Measurements from ENCODE around the gene MKRN2. TPM values are rescaled to one million over a fixed set of nuclear protein-coding genes. Genes with fewer than 3 reads are reported as not detected.

MKRN2 gene, protein sequence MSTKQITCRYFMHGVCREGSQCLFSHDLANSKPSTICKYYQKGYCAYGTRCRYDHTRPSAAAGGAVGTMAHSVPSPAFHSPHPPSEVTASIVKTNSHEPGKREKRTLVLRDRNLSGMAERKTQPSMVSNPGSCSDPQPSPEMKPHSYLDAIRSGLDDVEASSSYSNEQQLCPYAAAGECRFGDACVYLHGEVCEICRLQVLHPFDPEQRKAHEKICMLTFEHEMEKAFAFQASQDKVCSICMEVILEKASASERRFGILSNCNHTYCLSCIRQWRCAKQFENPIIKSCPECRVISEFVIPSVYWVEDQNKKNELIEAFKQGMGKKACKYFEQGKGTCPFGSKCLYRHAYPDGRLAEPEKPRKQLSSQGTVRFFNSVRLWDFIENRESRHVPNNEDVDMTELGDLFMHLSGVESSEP
- total RNA-seq, result 28.4 and 33.2 TPM in 2 replicates

DNA sequence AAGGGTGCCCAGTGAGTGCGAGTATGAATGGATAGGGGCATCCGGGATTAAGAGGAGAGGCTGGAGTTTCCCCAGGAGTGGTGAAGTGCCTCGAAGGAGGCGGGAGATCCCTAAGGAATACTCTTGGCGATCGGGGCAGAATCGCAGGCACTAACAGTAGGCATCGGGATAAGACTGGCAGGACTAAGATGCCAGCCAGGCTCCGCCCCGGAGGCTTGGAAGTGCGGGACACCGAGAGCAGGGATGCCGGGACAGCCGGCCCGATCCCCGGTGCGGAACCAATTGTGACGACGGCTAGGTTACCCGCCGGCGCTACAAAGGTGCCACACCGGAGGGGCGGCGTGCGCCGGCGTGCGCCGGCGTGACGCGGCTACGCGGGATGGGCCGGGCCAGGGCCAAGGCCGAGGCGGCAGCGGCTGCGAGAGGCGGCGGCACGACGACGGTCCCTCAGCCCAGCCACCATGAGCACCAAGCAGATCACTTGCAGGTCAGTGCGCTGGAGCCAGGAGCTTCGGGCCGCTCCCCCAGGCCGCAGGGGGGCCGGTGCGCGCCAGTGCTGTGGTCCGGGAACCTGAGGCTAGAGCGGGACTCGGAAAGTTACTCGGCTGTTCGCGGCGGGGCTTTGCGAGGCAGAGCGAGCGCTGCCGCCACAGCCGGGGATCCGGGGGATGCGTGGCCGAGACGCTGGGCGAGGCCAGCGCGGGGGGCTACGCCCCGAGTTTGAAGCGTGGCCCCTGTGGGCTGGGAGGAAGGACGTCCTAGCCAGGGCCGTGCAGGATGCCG lies at the start of gene MKRN2:
Gene MKRN2 (plus strand): TSS at position 398 of the 783 bp plus-strand sequence. CDS start 64 bp downstream, at position 462.

DNA sequence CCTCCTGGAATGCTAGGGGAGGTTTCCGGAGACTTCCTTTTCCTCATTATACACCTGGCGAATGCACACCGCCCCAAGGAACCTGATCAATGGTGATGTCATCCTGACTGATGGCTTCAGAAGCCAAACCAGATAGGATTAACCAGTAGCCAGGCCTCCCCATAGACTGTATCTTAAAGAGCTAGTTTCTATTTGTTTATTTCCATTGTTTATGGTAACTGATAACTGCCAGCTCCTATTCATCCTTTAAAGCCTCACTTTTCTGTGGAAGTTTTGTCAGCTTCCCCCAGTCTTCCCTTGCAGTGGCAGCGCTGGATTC lies 11.5 kb upstream of the MKRN2 start, which contains the start of gene MKRN2OS:
Gene MKRN2OS (minus strand): TSS at position 27 of the 319 bp plus-strand sequence. CDS start 35 bp downstream, outside the sequence.

Other genes starting within 250 kb of the MKRN2 start
- 5.8 and 8.5 TPM in 2 replicates for gene TSEN2, start 72.6 kb upstream of the MKRN2 start, total RNA-seq
- gene MKRN2OS, start 11.6 kb upstream of the MKRN2 start, total RNA-seq, result 1.3 TPM in 1 of 2 replicates, not detected in the other
- 62.0 and 69.3 TPM in 2 replicates for gene RAF1, start 107.0 kb downstream of the MKRN2 start, total RNA-seq
- gene TMEM40, start 202.2 kb downstream of the MKRN2 start, total RNA-seq, result not detected in 2 replicates
- gene CAND2, start 239.6 kb downstream of the MKRN2 start, total RNA-seq, result 9.0 and 13.2 TPM in 2 replicates